DMS153 (cell line): ENCODE data around the gene ARL4A.
"Not testable (repeated sequence)": the region's sequence is repeated elsewhere in the genome, so short reads cannot be mapped to it uniquely, and the experiment has no call there.

ENCODE experiments used
- DNase-seq: peaks from one replicate; lab custom pipeline; 2025; lab: John Stamatoyannopoulos, UW

The ARL4A gene

GRCh38 chr7:12670000-12670729, 17.3 kb upstream of the ARL4A start:
- DNase-seq = no peak

- DNase-seq = no peak
These were observed 16.5 kb upstream of the ARL4A start for GRCh38 chr7:12670743-12671520.

GRCh38 chr7:12673436-12673835, 14.0 kb upstream of the ARL4A start:
- not testable (repeated sequence) for DNase-seq

GRCh38 chr7:12674053-12674452, 13.4 kb upstream of the ARL4A start:
- no peak for DNase-seq

- no peak for DNase-seq
These were observed 12.6 kb upstream of the ARL4A start for GRCh38 chr7:12674861-12675260.

- no peak for DNase-seq
These were observed 3.5 kb upstream of the ARL4A start for GRCh38 chr7:12683678-12684585.

- no peak for DNase-seq
These were observed 2.7 kb upstream of the ARL4A start for GRCh38 chr7:12684733-12685132.

- DNase-seq = peak; percentile 50
These were observed 1.9 kb upstream of the ARL4A start for GRCh38 chr7:12685550-12685949.

- peak; percentile 99 for DNase-seq
These were observed 1.1 kb upstream of the ARL4A start for GRCh38 chr7:12686234-12686890.

- no peak for DNase-seq
These were observed 312 bp downstream of the ARL4A start for GRCh38 chr7:12687718-12688171.

GRCh38 chr7:12688485-12689170, 1.2 kb downstream of the ARL4A start:
- DNase-seq = not testable (repeated sequence)

- DNase-seq = no peak
These were observed 2.0 kb downstream of the ARL4A start for GRCh38 chr7:12689451-12689850.

- DNase-seq = no peak
These were observed 2.8 kb downstream of the ARL4A start for GRCh38 chr7:12690041-12690878.

- DNase-seq = not testable (repeated sequence)
These were observed 4.0 kb downstream of the ARL4A start for GRCh38 chr7:12691388-12691787.

GRCh38 chr7:12692035-12692434, 4.6 kb downstream of the ARL4A start:
- no peak for DNase-seq

- DNase-seq = no peak
These were observed 5.2 kb downstream of the ARL4A start for GRCh38 chr7:12692479-12693259.

- DNase-seq = no peak
These were observed 7.4 kb downstream of the ARL4A start for GRCh38 chr7:12694817-12695216.

GRCh38 chr7:12695965-12696364, 8.5 kb downstream of the ARL4A start:
- DNase-seq = no peak

GRCh38 chr7:12699299-12699698, 11.9 kb downstream of the ARL4A start:
- DNase-seq = no peak
